Endothelial cell of umbilical vein (primary cell): ENCODE measurements around the gene KRTAP4-11. TPM values are rescaled to one million over a fixed set of nuclear protein-coding genes. Genes with fewer than 3 reads are reported as not detected.

Source experiments
- BruUV-seq: library from RNA; stranded (reverse); fragments of 400-500 nt; replicated peaks from 2 replicates; lab custom pipeline; 2021; lab: Mats Ljungman, UMichigan
- CTCF ChIA-PET: fragments of 300-600, 350-600 bp; sonication (Branson Sonifier 250); formaldehyde crosslinking; loops from one replicate; lab custom pipeline; 2021; ENCODE audit warnings: antibody characterized with exemption, inconsistent platforms; lab: Charles Lee
- POLR2A ChIA-PET: fragments of 300-600, 350-600 bp; sonication (Branson Sonifier 250); formaldehyde crosslinking; loops from one replicate; lab custom pipeline; 2021; ENCODE audit warnings: antibody characterized with exemption, inconsistent platforms; lab: Charles Lee
- DNase-seq: peaks from one replicate; pipeline ENCODE4 v3.0.0-alpha.2; 2011; ENCODE audit warnings: low read depth, low spot score
- FAIRE-seq: peaks from 2 replicates; lab custom pipeline; 2011; peaks lifted over from hg19 to GRCh38; lab: Jason Lieb, UNC
- H2AFZ ChIP-seq: 2 replicates; pipeline ENCODE4 v1.6.0; 2012; ENCODE audit warnings: low read depth, low read length, control low read depth, inconsistent platforms
- H3K27ac ChIP-seq: 2 replicates; pipeline ENCODE4 v1.5.1; 2011; ENCODE audit warnings: low read depth, mild to moderate bottlenecking, control low read depth, low read length, moderate library complexity; ENCODE audit not compliant: insufficient read depth
- H3K27me3 ChIP-seq, 2 experiments: 2 replicates each; pipeline versions ENCODE4 v1.6.0 to v1.6.1; 2011; ENCODE audit warnings: low read length in 2 of 2, mixed read lengths in 1 of 2; ENCODE audit not compliant: control insufficient read depth in 2 of 2, insufficient read depth in 2 of 2
- H3K36me3 ChIP-seq, 2 experiments: 2 replicates in 1 of 2; 3 replicates in 1 of 2; pipeline ENCODE4 v1.5.1; 2011; ENCODE audit warnings: low read length in 2 of 2, mild to moderate bottlenecking in 1 of 2, moderate library complexity in 1 of 2; ENCODE audit not compliant: control insufficient read depth in 2 of 2, insufficient read depth in 2 of 2; ENCODE audit errors: extremely low read depth in 1 of 2
- H3K4me1 ChIP-seq: 3 replicates; pipeline ENCODE4 v1.5.1; 2011; ENCODE audit warnings: mild to moderate bottlenecking, low read length; ENCODE audit not compliant: control insufficient read depth, insufficient read depth; ENCODE audit errors: extremely low read depth
- H3K4me2 ChIP-seq: 2 replicates; pipeline ENCODE4 v1.6.1; 2011; ENCODE audit warnings: low read length, control low read depth, mixed read lengths; ENCODE audit not compliant: insufficient read depth
- H3K4me3 ChIP-seq, 3 experiments: fragments of 200-600 bp in 1 of 3; sonication (generic), shearing (Covaris generic) in 1 of 3; replicated peaks in 1 of 3; 2 replicates each; pipeline ENCODE4 v1.5.1; 2011 to 2016; ENCODE audit warnings: control low read depth in 3 of 3, low read length in 3 of 3, mild to moderate bottlenecking in 2 of 3, inconsistent platforms in 1 of 3, low read depth in 1 of 3, moderate library complexity in 1 of 3; ENCODE audit not compliant: insufficient read depth in 1 of 3
- H3K79me2 ChIP-seq: 2 replicates; pipeline ENCODE4 v1.6.0; 2012; ENCODE audit warnings: low read length, inconsistent platforms; ENCODE audit not compliant: control insufficient read depth, insufficient read depth
- H3K9ac ChIP-seq: replicated peaks from 2 replicates; pipeline ENCODE3; 2011; ENCODE audit warnings: low read length, control low read depth; ENCODE audit not compliant: insufficient read depth; ENCODE audit errors: extremely low read depth
- H3K9me1 ChIP-seq: replicated peaks from 3 replicates; pipeline ENCODE4 v1.6.0; 2011; ENCODE audit warnings: mild to moderate bottlenecking, low read length; ENCODE audit not compliant: control insufficient read depth, insufficient read depth; ENCODE audit errors: extremely low read depth
- H3K9me3 ChIP-seq: replicated peaks from 2 replicates; pipeline ENCODE4 v1.5.1; 2012; ENCODE audit warnings: low read length, inconsistent platforms; ENCODE audit not compliant: control insufficient read depth, insufficient read depth
- H4K20me1 ChIP-seq: replicated peaks from 2 replicates; pipeline ENCODE3; 2011; ENCODE audit warnings: mild to moderate bottlenecking, low read length; ENCODE audit not compliant: control insufficient read depth, insufficient read depth; ENCODE audit errors: extremely low read depth
- EZH2 ChIP-seq: IDR thresholded peaks from 2 replicates; pipeline ENCODE4 v1.6.1; 2012; ENCODE audit warnings: borderline replicate concordance, low read depth, mild to moderate bottlenecking, moderate library complexity, low read length, inconsistent platforms; ENCODE audit not compliant: severe bottlenecking
- FOS ChIP-seq: IDR thresholded peaks from 2 replicates; pipeline ENCODE4 v1.6.1; 2011; ENCODE audit warnings: mild to moderate bottlenecking, low read length, moderate library complexity, borderline replicate concordance; ENCODE audit not compliant: insufficient read depth
- GATA2 ChIP-seq: IDR thresholded peaks from 2 replicates; pipeline ENCODE4 v1.7.0; 2011; ENCODE audit warnings: low read depth, mild to moderate bottlenecking, moderate library complexity, mixed read lengths, low read length; ENCODE audit not compliant: insufficient read length, insufficient read depth
- JUN ChIP-seq: IDR thresholded peaks from 2 replicates; pipeline ENCODE4 v1.6.1; 2011; ENCODE audit warnings: borderline replicate concordance, low read depth; ENCODE audit not compliant: insufficient read length, insufficient read depth
- MAX ChIP-seq: IDR thresholded peaks from 2 replicates; pipeline ENCODE4 v1.6.1; 2011; ENCODE audit not compliant: insufficient read depth, insufficient read length
- MYC ChIP-seq: IDR thresholded peaks from one replicate; pipeline ENCODE4 v1.6.1; 2011; ENCODE audit warnings: mild to moderate bottlenecking, low read depth, low read length
- POLR2A ChIP-seq: IDR thresholded peaks from 2 replicates; pipeline ENCODE4 v1.6.1; 2012; ENCODE audit warnings: low read depth, mild to moderate bottlenecking, control low read depth, low read length
- POLR2AphosphoS5 ChIP-seq: IDR thresholded peaks from 2 replicates; pipeline ENCODE4 v1.6.1; 2012; ENCODE audit warnings: low read depth, mild to moderate bottlenecking, control low read depth, low read length, moderate library complexity; ENCODE audit not compliant: insufficient read depth
- dilution Hi-C: fragments of 300-500 bp; cut with MboI; formaldehyde crosslinking; loops from one replicate; pipeline ENCODE4 v1.15.0; 2019; ENCODE audit warnings: low sequenced_read_pairs; ENCODE audit not compliant: extremely low pct_ligation_motif_present
- intact Hi-C: fragments of 100-400 bp; cut with micrococcal nuclease; formaldehyde crosslinking; loops from one replicate; pipeline ENCODE4 v1.10.0; 2022
- polyA plus RNA-seq, 4 experiments: library from polyadenylated mRNA; depleted of rRNA in 3 of 4; stranded (reverse) in 3 of 4; unstranded in 1 of 4; fragments of >200 nt; gene quantifications; 2 replicates each; pipeline versions ENCODE4 v1.2.1 to v1.2.3, GENCODE V29; 2011 to 2012; ENCODE audit warnings: missing spikeins in 1 of 4
- total RNA-seq: library from RNA; stranded (reverse); gene quantifications from 2 replicates; pipeline ENCODE4 v1.2.3, GENCODE V29; 2021
- TF ChIP-seq, protein P1 (sequence below), 2 donors: IDR thresholded peaks; 1 replicate in 1 of 2; 2 replicates in 1 of 2; pipeline ENCODE4 v1.5.1; 2011; ENCODE audit warnings: low read length in 2 of 2, mild to moderate bottlenecking in 2 of 2, moderate library complexity in 2 of 2, control low read depth in 1 of 2, inconsistent platforms in 1 of 2, low read depth in 1 of 2; ENCODE audit not compliant: insufficient read depth in 1 of 2; ENCODE audit errors: extremely low read depth in 1 of 2

Gene KRTAP4-11
- total and polyA plus RNA-seq, 2 donors (not counting 3 experiments of a cell fraction or from before 2014, with no cell fraction given) = not detected

DNA sequence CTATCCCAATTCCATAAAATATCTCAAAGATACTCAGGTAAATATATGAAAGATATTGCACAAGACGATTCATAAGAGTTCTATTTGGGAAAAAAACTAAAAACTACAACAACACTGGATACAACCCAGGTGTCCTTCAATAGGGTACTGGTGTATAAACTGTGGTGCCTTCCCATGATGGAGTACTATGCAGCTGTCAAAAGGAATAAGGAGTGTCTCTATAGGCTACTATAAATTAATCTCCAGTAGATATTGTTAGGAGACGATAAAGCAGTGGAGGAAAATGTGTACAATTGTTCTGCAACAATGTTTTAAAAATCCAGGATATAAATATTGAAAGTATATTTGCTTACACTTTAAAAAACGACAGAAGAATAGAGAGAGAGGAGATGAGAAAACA is 8.2 kb upstream of the KRTAP4-11 start:
- H3K4me3 ChIP-seq = no peak overlapping the region
- H3K9ac ChIP-seq = no peak overlapping the region
- no peak overlapping the region for H2AFZ ChIP-seq
- dilution Hi-C loops = no loop called here
- H4K20me1 ChIP-seq = no peaks in the 10 kb centered on the region
- no peak overlapping the region for H3K27ac ChIP-seq
- H3K9me3 ChIP-seq = no peaks in the 10 kb centered on the region
- no peak for DNase-seq
- CTCF ChIA-PET = no interaction called here
- H3K4me2 ChIP-seq = no peak overlapping the region
- no TSS peak for BruUV-seq
- H3K79me2 ChIP-seq = no peaks in the 10 kb centered on the region
- POLR2A ChIA-PET = no interaction called here
- no peak for TF ChIP-seq POLR2A
- TF ChIP-seq EZH2 = no peak
- TF ChIP-seq MYC = no peak
- TF ChIP-seq FOS = no peak
- TF ChIP-seq MAX = no peak
- no peak for TF ChIP-seq JUN
- no peak for TF ChIP-seq POLR2AphosphoS5
- TF ChIP-seq, protein P1, sequence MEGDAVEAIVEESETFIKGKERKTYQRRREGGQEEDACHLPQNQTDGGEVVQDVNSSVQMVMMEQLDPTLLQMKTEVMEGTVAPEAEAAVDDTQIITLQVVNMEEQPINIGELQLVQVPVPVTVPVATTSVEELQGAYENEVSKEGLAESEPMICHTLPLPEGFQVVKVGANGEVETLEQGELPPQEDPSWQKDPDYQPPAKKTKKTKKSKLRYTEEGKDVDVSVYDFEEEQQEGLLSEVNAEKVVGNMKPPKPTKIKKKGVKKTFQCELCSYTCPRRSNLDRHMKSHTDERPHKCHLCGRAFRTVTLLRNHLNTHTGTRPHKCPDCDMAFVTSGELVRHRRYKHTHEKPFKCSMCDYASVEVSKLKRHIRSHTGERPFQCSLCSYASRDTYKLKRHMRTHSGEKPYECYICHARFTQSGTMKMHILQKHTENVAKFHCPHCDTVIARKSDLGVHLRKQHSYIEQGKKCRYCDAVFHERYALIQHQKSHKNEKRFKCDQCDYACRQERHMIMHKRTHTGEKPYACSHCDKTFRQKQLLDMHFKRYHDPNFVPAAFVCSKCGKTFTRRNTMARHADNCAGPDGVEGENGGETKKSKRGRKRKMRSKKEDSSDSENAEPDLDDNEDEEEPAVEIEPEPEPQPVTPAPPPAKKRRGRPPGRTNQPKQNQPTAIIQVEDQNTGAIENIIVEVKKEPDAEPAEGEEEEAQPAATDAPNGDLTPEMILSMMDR (IDR thresholded peaks at IDR 0.05; ENCODE audit: extremely low read depth in 1 of 2, insufficient read depth in 1 of 2, low read depth in 1 of 2, low read length in 2 of 2) = no peak
- TF ChIP-seq GATA2 = no peak
- intact Hi-C loops = no loop called here
- no peak for FAIRE-seq
- peaks cover 0 to 3% of the 10 kb centered on the region in 2 experiments for H3K27me3 ChIP-seq
- H3K4me1 ChIP-seq = no peaks in the 10 kb centered on the region
- H3K9me1 ChIP-seq = no peaks in the 10 kb centered on the region
- H3K36me3 ChIP-seq = no peaks in the 10 kb centered on the region
